ENCODE results near the gene JPH3.

Gene JPH3

DNA sequence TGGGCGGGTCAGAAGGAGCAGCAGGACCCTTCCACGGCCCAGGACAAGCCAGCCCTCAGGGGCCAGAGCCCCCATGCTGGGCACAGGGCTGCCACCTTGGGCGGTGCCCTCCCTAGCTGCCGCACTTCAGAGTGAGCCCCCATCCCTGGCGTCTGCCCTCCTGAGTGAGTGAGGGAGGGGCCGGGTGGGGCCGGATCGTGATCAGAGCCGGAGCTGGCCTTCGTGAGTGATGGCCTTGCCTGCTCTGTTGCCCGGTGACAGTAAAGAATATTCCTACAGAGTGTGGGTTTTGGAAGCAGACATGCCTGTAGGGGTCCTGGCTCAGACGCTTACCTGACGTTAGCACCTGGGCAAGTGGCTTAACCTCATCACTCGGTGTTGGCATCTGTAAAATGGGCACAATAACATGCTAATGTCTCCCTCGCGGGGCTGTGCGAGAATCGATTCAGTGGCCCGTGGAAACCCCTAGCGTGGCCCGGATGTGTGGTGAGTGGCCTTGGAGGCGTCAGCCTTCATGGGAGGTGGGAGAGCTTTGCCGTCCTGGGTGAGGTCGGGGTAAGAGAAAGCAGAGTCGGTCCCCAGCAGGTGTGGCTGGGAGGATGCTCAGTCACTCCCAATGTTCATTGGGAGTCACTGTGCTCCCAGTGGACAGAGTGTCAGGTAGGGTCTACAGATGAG is 26.1 kb downstream of the JPH3 start:
- no peak for DNase-seq

DNA sequence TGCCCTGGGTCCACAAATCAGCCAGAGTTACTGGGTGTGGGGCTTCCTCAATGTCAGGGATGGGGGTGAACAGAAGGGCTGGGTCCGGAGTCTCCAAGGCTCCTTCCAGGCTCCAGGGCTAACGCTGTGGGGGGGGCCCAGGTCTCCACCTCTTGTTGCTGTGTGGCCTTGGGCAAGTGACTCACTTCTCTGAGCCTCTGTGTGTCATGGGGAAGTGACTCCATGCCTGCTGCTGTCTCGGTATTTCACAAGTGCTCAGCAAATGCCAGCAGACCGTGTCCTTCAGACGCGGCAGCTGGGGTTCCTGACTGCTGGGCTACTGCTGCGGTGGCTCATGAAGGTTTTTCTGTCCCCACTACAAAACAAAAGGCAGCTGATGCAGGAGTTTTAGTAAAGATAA is 26.6 kb downstream of the JPH3 start:
- DNase-seq, result no peak

DNA sequence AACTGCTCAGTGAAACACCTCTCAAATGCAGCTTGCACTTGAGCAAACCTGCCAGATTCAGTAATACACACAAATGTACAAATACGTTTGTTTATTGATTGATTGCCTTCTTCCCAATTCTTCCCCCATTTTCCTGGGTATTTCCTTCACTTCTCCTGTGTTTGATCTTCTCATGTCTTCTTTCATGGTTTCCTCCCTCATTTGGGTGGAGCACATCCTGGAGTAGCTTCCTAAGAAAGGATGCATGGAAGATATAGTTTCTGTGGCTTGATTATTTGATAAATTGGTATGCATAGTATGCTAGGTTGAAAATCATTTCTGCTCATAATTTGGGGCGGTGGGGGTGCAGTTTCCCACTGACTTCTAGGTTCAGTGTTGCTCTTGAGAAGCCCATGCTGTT is 28.8 kb downstream of the JPH3 start:
- DNase-seq, result no peak

DNA sequence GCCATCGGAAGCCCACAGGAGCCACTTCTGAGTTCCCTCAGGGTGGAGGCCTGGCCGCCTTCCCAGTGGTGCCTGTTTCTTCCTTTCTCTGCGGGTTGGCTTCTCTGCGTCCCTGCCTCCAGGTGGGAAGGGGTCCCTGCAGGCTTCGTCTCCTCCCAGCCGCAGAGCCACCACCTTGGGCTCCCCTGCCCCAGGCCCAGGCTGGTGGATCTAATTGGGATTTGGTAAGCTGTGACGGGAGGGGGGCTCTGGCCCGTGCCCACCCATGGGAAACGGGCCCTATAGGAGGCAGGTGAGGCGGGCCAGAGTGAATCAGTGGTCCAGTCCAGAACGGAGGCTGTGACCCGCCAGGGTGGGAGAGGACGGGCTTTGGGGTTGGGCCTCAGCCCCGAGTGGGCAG is 32.1 kb downstream of the JPH3 start:
- no peak for DNase-seq

DNA sequence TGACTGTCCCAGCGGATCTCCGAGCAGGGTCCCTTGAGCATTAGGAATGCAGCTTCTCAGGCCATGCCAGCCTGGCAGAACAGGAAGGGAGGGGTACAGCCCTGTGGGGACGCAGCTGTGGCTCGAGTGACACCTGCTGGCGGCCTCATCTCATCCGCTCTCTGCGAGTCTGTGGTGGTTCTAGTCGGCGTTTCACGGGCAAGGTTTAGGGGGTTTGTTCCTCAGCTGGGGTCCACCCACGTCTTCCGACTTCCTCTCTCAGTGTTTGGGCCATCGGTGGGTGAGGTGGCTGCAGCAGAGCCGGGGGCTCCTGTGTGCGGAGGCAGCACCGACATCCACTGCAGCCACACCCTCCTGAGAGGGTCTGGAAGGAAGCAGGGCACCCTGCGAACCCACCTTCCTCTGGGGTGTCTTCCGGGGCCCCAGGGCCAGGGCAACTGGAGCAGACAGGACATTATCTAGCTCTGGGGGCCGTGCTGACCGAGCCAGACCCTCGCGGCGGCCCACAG is 33.3 kb downstream of the JPH3 start:
- DNase-seq, result peak; percentile 65

DNA sequence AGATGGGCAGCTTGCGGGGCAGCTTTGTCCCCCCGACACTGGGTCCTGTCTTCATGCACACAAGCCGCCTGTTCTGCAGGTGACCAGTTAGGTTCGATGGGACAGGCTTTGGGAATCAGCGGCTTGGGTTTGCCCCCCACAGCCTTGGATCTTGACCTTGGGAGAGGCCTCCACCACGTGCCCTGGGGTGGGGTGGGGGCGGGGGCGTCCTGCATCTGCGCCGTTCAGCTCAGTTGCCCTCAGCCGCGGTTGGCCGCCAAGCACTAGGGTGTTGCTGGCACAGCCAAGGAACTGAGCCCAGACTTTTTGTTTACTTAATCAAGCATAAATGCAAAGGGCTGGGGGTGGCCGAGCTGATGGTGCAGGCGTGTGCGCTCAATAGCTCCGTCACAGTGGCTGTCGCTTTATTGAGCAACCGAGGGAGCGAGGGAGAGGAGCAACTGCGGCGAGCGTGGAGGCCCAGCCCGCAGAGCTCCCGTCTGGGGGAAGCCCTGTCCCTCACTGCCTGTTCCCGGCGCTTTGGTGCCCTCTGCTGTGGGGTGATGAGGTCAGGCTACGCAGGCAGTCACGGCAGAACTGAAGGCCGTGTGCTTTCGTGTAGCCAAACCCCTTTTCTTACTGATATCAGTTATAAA is 33.9 kb downstream of the JPH3 start:
- DNase-seq, result peak; percentile 77

DNA sequence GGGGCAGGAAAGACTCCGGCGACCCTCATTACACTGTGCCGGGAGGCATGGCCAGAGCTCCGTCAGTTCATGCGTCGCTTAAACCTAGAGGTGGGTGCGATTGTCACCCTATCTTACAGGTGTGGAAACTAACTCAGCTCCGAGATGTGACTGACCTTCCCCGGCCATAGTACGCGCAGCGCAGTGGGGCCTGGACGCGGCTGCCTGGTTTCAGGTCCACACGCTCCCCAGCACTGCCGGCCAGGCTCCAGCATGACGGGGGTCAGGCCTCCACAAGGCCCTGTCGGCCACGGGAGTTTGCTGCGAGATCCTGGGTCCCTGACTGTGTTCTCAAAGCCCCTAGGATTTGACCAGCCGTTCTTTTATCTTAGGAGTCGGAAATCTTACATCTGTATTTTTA is 34.4 kb downstream of the JPH3 start:
- DNase-seq, result no peak

DNA sequence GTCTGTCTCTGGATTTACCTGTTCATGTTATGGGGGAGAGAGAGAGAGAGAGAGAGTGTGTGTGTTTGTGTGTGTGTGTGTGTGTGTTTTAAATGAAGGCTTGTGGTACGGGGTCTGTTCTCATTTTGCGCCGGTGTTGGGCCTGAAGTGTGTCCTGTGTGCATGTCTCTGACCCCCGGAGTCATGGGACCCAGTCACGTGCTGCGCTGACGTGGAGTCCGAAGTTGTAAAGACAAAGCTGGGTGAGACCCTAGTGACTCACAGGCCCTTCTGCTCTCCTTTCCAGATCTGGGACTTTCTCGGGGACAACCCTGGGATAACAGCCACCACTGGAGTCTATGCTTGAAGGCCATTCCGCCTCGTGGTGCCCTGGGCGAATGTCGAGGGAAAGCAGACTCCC is 35.0 kb downstream of the JPH3 start:
- no peak for DNase-seq

DNA sequence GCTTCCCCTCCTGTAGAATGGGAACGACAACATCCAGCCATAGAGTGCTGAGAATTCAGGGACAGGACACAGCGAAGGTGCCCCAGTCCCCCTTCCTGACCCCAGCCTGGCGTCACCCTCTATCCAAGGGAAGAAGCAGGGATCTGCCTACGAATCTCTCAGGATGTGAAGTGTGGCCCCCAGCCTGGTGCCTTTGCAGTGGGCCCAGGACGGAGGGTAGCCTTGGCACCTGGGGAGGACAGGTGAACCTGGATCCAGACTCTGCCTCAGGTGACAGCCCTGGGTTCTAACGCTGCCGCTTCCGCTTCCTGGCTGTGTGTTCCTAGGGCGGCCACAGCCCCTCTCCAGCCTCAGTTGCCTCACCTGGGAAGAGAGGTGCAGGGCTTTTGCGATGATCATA is 36.4 kb downstream of the JPH3 start:
- no peak for DNase-seq

DNA sequence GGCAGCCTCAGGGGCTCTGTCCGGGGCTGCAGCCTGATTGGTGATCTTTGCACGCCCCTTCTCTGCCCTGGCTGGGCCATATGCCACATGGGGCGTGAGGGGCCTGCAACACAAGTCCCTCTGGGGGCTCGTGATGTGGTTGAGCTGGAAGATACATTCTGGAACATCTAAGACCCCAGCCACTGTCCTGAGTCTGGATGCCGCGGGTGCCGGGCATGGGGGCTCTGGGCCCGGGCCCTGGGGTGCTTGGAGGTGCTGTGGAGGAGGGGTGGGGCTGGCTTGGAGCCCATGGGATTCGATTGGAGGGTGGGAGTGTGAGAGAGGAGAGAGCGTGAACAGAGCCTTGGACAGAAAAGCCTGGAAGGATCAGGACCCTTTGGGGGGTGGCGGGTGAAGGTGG is 39.4 kb downstream of the JPH3 start:
- no peak for DNase-seq

DNA sequence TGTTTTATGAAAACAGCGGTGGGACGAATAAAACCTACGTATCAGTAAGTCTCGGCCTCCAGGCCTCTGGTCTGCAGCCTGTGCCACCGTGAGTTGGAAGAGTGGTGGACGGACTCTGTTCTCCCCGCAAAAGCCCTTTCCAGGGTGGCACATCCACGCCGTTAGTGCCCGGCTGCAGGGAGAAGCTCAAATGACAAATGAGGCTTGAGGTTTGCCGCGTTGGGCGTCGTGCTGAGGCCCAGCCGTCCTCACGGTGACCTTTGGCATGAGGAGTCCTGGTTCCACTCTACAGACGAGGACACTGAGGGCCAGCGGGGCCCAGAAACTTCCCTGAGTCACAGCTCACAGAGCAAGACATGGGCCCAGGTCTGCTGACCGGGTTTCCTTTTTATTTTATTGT is 40.2 kb downstream of the JPH3 start:
- no peak for DNase-seq

DNA sequence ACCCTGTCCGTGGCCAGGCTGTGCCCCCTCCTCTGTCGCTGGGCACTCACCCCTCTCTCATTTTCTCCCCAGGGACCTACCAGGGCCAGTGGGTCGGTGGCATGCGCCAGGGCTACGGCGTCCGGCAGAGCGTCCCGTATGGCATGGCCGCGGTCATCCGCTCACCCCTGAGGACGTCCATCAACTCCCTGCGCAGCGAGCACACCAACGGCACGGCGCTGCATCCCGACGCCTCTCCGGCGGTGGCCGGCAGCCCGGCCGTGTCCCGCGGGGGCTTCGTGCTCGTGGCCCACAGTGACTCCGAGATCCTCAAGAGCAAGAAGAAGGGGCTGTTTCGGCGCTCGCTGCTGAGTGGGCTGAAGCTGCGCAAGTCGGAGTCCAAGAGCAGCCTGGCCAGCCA is 41.9 kb downstream of the JPH3 start:
- no peak for DNase-seq

DNA sequence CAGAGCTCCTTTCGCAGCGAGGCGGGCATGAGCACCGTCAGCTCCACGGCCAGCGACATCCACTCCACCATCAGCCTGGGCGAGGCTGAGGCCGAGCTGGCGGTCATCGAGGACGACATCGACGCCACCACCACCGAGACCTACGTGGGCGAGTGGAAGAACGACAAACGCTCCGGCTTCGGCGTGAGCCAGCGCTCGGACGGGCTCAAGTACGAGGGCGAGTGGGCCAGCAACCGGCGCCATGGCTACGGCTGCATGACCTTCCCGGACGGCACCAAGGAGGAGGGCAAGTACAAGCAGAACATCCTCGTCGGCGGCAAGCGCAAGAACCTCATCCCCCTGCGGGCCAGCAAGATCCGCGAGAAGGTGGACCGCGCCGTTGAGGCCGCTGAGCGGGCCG is 42.3 kb downstream of the JPH3 start:
- DNase-seq, result no peak

DNA sequence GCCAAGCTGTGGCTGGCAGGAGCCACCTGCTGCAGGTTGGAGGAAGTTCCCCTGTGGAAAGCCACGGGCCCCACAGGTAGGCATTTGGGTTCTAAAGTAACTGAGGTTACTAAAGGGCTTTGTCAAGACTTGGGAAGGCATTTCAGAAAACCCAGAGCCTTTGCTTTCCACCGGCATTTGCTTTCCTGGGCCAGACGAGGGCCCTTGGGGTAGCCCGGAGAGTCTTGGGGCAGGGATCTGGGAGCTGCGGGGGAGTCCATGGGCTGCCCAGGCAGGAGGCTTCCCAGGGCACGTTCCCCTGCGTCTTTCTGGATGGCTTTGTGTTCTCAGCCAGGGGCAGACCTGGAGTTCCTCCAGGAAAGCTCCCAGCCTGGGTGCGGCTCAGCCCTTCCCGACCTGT is 43.5 kb downstream of the JPH3 start:
- no peak for DNase-seq

DNA sequence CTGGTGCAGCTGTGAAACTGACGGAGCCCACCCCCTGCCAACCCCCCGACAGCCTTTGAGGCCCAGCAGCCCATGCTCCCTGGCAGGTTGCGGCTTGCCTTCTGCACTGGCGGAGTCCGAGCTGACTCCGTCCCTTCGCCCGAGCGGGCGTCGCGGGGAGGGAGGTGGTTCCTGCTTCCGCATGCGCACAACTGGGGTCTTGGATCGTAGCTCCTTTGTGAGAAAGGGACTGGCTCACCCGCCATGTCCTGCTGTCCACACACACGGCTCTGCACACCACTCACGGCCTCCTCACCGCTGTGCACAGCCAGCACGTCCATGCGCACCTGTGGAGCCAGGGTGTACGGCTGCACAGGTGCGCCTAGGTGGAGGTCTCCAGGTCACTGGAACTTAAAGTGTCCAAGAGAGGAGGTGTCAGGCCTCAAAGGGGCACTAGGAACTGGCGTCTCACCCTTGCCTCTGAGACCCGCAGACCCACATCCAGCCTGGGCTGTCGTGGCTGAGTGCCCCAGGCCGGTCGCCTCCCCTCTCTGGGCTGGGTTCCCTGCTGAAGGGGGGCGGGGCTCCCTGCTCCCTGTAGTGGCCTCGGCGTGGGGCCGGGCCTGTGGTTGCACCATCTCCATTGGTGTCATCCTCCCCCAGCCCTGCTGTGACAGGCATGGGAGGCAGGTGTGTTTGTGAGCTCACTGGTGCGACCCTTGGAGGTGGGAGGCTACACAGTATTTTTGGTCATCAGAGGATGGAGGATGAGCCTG is 45.3 kb downstream of the JPH3 start:
- no peak for DNase-seq

DNA sequence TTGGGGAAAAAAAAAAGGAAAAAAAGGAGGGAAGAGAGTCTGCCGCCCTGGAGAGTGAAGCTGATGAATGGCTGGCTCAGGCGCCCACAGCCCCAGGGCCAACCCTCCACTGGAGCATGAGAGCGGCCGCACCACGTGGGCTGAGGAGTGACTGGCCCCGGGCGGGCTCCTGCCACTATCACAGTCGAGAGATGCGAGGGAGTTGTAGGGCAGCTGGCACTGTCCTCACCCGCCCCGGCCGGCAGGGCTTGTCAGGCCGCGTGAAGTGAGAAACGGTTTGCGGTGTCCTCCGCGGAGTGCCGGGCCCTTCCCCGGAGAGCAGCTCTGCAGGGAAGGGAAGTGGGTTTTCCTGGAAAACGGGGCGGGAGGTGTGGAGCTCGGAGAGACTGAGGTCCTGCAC is 45.9 kb downstream of the JPH3 start:
- no peak for DNase-seq

DNA sequence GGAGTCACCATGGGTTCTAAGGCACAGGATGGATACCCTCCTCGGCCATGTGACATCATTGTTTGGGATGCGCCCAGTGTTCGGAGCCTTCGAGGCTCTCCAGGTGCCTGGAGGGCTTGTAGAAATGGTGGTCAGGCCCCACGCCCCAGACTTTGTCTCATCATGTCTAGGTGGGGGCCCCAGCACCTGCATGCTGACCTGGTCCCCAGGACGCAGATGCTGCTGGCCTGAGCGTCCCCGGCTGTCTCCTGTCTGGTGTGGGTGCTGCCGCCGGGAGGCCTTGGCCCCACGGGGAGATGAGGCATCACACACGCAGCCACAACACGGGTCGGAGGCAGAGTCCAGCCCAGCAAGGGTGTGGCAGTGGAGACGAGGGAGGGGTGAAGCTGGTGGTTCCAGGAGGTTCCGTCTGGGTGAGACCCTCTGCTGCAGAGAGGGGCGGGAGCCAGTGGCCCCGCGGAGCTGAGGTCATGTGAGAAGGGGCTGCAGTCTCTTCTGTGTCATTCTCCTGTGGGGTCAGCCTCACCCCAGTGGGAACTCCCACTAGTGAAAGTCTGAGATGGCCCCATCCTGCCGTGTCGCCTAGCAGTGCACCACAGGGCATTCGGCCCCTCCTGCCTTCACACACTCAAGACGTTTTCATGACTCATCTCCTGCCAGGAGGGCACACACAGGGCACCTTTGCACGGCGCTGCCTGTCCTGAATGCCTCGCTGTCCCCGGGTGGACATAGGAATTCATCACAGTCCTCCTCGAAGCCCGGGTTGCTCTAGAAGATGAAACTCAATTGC is 46.6 kb downstream of the JPH3 start:
- no peak for DNase-seq

DNA sequence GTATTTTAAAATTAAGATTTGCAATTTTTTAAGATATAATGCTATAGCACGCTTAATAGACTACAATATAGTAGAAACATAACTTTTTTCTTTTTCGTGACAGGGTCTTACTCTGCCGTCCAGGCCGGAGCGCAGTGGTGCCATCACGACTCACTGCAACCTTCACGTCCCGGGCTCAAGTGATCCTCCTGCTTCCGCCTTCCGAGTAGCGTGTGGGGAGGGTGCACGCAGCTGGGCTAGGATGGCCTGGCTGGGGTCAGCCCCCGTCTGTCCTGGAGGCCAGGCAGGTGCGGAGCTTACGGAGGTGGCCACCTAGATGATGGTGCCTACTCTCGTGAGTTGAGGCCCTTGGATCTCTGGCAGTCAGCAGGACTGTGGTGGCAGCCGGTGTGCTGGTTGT is 50.1 kb downstream of the JPH3 start:
- no peak for DNase-seq

DNA sequence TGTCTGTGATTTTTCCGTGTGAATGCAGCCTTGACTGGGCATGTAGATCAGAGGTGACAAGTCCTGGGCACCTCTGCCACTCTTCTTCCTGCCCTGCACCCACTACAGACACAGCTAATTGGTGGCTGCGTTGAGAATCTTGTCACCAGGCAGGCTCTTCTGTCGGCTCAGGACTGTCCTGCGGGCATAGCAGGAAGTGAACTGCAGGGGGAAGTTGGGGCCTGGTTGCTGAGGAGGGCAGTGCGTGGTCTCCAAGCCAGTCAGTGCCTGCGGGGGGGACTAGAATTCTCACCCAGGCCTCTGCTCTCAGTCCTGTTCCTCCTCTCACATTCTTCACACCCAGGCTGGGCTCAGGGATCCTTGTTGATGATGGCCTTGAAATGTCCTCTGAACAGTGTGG is 50.5 kb downstream of the JPH3 start:
- no peak for DNase-seq

DNA sequence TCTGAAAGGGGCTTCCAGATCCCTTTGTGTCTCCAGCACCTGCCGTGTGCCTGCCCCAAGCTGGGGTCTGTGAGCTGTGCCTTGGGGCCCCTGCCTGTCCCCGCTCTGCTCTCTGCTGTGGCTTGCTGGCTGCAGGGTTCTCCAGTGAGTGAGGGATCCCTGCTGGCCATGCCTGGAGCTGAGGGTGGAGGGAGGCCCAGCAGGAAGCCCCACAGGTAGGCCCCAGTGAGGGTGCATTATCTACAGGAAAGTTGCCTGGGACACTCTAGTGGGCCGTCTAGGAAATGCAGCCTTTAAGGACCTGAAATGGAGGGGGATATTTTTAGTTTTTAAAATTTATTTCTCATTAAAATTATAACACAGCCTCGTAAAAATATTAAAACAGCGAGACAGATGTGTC is 50.9 kb downstream of the JPH3 start:
- no peak for DNase-seq

DNA sequence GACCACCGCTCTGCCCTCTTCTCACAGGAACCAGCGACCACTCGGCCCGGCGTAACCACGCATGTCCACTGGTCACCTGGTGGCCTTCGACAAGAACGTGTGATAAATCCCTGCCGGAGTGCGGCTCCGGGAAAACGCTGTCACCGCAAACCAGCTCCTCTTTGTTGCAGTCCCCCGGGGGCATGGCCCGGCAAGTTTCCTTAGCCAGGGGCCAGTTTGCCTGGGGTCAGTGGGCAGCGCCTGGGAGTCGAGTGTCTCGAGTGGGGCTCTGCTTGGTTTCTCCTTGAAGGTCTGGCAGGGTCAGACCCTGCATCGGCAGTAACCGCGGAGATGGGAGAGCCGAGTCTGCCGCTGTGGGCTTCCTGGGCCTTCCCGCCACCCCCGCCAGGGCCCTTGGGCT is 52.5 kb downstream of the JPH3 start:
- no peak for DNase-seq

DNA sequence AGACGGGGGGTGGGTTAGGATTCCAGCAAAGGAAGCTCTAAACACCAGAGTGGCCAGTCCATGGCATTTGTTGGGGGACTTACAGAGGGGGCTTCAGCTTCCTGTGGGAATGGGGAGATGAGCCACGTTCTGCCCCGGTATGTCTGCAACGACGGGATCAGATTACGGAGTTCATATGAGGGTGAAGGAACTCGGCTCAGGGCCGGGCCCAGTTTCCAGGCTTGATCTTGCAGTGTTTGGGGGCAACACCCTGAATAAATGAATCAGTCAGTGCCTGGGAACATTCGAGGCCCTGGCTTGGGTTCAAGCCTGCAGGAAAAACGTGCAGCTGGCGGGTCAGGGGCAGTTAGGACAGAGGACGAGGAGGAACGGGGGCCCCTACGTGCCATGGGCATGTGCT is 54.0 kb downstream of the JPH3 start:
- DNase-seq, result no peak

DNA sequence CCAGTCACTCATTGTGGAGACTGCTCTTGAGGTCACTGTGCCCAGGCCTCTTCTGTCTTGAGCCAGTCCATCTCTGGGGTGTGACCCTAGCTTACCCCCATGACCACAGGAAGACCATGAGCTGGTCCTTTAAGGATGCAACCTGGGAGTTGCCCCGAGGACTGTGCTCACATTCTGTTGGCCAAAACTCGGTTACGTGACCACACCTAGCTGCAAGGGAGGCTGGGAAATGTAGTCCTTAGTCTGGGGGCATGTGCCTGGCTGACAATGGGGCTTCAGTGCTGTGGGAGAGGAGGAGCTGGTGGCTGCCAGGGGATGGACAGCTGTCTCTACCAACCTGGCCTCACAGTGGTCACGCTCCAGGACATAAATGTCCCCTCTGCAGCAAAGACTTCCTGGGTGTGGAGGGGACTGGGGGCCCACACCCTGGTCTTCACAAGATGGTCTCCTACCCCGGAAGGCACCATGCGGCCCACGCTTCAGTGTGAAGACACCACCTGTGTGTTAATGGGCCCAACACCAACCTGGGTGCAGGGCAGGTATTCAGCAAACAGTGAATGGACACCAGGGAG is 55.4 kb downstream of the JPH3 start:
- DNase-seq, result no peak

All from stimulated activated naive CD4-positive, alpha-beta T cell treated with Interleukin-2 at 50 U/mL for 16 hours (primary cell).